ENCODE data around the gene AMOT.
A peak's percentile ranks its signal among the peaks of the same experiment; 100 is the strongest.

Gene AMOT

GRCh38 chrX:112822892-112823291 lies 17.7 kb downstream of the AMOT start:
- peaks cover 96% of the 10 kb centered on the region for H3K36me3 Mint-ChIP-seq (ENCODE audit: low read depth)
- no peaks in the 10 kb centered on the region for H3K27me3 Mint-ChIP-seq (ENCODE audit: low read depth)
- no peak overlapping the region for H3K4me3 Mint-ChIP-seq
- H3K9me3 Mint-ChIP-seq: no peaks in the 10 kb centered on the region
- H3K27ac Mint-ChIP-seq: no peak overlapping the region
- TF ChIP-seq CTCF (IDR thresholded peaks at IDR 0.05; ENCODE audit: unreplicated experiment in 3 of 3): no peak
- peaks cover 51% of the 10 kb centered on the region for H3K4me1 Mint-ChIP-seq

- Mint-ChIP-seq H3K27me3 (ENCODE audit: low read depth) (no peaks in the 10 kb centered on the region), H3K27ac (peak overlapping the region; percentile 94 to 97 (median 96)), H3K4me1 (peaks cover 56% of the 10 kb centered on the region), H3K4me3 (peak overlapping the region in 2 of 3 experiments; percentile 1 to 14), H3K9me3 (no peaks in the 10 kb centered on the region), H3K36me3 (ENCODE audit: low read depth) (peaks cover 92% of the 10 kb centered on the region)
- no peak for TF ChIP-seq CTCF (IDR thresholded peaks at IDR 0.05; ENCODE audit: unreplicated experiment in 3 of 3)
Measured at GRCh38 chrX:112820364-112821268, 20.0 kb downstream of the AMOT start.

- H3K9me3 Mint-ChIP-seq: no peaks in the 10 kb centered on the region
- no peak overlapping the region for H3K4me3 Mint-ChIP-seq
- peak overlapping the region; percentile 94 to 97 (median 96) for H3K27ac Mint-ChIP-seq
- peaks cover 94% of the 10 kb centered on the region for H3K36me3 Mint-ChIP-seq (ENCODE audit: low read depth)
- TF ChIP-seq CTCF (IDR thresholded peaks at IDR 0.05; ENCODE audit: unreplicated experiment in 3 of 3): no peak
- H3K27me3 Mint-ChIP-seq (ENCODE audit: low read depth): no peaks in the 10 kb centered on the region
- peaks cover 62% of the 10 kb centered on the region for H3K4me1 Mint-ChIP-seq
Measured at GRCh38 chrX:112819813-112820212, 20.8 kb downstream of the AMOT start.

- Mint-ChIP-seq H3K4me1 (peaks cover 68% of the 10 kb centered on the region), H3K4me3 (peak overlapping the region; percentile 22 to 58 (median 56)), H3K9me3 (no peaks in the 10 kb centered on the region), H3K36me3 (ENCODE audit: low read depth) (peaks cover 93% of the 10 kb centered on the region), H3K27me3 (ENCODE audit: low read depth) (no peaks in the 10 kb centered on the region), H3K27ac (peak overlapping the region; percentile 94 to 97 (median 96))
- no peak for TF ChIP-seq CTCF (IDR thresholded peaks at IDR 0.05; ENCODE audit: unreplicated experiment in 3 of 3)
Measured at GRCh38 chrX:112819008-112819640, 21.5 kb downstream of the AMOT start.

GRCh38 chrX:112818114-112819007 lies 22.3 kb downstream of the AMOT start:
- Mint-ChIP-seq H3K36me3 (ENCODE audit: low read depth) (peaks cover 93% of the 10 kb centered on the region), H3K4me1 (peaks cover 71% of the 10 kb centered on the region), H3K27ac (peak overlapping the region; percentile 94 to 97 (median 96))

More at GRCh38 chrX:112818114-112819007, 22.3 kb downstream of the AMOT start:
- no peaks in the 10 kb centered on the region for H3K27me3 Mint-ChIP-seq (ENCODE audit: low read depth)
- no peaks in the 10 kb centered on the region for H3K9me3 Mint-ChIP-seq
- peak overlapping the region in 1 of 3 experiments; percentile 47 for H3K4me3 Mint-ChIP-seq
- TF ChIP-seq CTCF (IDR thresholded peaks at IDR 0.05; ENCODE audit: unreplicated experiment in 3 of 3): no peak

All from nephron (organoid).